IMR-90 (cell line): Measurements from ENCODE around the gene UBA7. TPM values are rescaled to one million over a fixed set of nuclear protein-coding genes. Genes with fewer than 3 reads are reported as not detected.

Source experiments
- ATAC-seq: fragments of 200-7000 bp; cut with Tn5 transposase; 2 replicates; pipeline ENCODE4 v1.9.1; 2020; ENCODE audit warnings: low read depth, mild to moderate bottlenecking, moderate library complexity
- BruUV-seq: library from RNA; stranded (reverse); fragments of 400-500 nt; replicated peaks from 2 replicates; lab custom pipeline; 2021; lab: Mats Ljungman, UMichigan
- CTCF ChIA-PET: fragments of 300-600 bp; formaldehyde crosslinking; extraction: SDS; loops from one replicate; lab custom pipeline; 2021; ENCODE audit warnings: antibody characterized with exemption; lab: Yijun Ruan, JAX
- POLR2A ChIA-PET: fragments of 300-600 bp; sonication (Branson Sonifier 250); formaldehyde crosslinking; loops from one replicate; lab custom pipeline; 2022; ENCODE audit warnings: antibody characterized with exemption; ENCODE audit not compliant: unreplicated experiment; lab: Charles Lee
- DNase-seq: peaks from one replicate; pipeline ENCODE4 v3.0.0; 2013
- H2AFZ ChIP-seq: replicated peaks from 2 replicates; pipeline ENCODE3; 2013; ENCODE audit warnings: low read length, mild to moderate bottlenecking; ENCODE audit not compliant: poor library complexity
- H2AK5ac ChIP-seq: 2 replicates; pipeline ENCODE4 v1.6.1; 2013; ENCODE audit warnings: low read depth, low read length, inconsistent platforms
- H2AK9ac ChIP-seq: replicated peaks from 2 replicates; pipeline ENCODE3; 2013; ENCODE audit warnings: mild to moderate bottlenecking, low read depth, low read length, moderate library complexity; ENCODE audit not compliant: poor library complexity
- H2BK120ac ChIP-seq: 2 replicates; pipeline ENCODE4 v1.6.1; 2013; ENCODE audit warnings: low read depth, low read length, inconsistent platforms
- H2BK15ac ChIP-seq: 3 replicates; pipeline ENCODE4 v1.6.1; 2013; ENCODE audit warnings: low read depth, low read length, inconsistent platforms
- H2BK20ac ChIP-seq: 2 replicates; pipeline ENCODE4 v1.6.1; 2013; ENCODE audit warnings: low read depth, mild to moderate bottlenecking, inconsistent platforms, low read length, moderate library complexity
- H2BK5ac ChIP-seq: 2 replicates; pipeline ENCODE4 v1.6.1; 2013; ENCODE audit warnings: mild to moderate bottlenecking, low read depth, low read length, inconsistent platforms; ENCODE audit not compliant: poor library complexity, severe bottlenecking
- H3K14ac ChIP-seq: replicated peaks from 2 replicates; pipeline ENCODE4 v1.6.1; 2013; ENCODE audit warnings: low read depth, low read length, inconsistent platforms
- H3K18ac ChIP-seq: 2 replicates; pipeline ENCODE4 v1.6.1; 2013; ENCODE audit warnings: low read depth, low read length, control low read depth
- H3K23ac ChIP-seq: 2 replicates; pipeline ENCODE4 v1.6.1; 2013; ENCODE audit warnings: low read depth, low read length, inconsistent platforms
- H3K27ac ChIP-seq: 2 replicates; pipeline ENCODE4 v1.5.1; 2013; ENCODE audit warnings: mild to moderate bottlenecking, control low read depth, low read length; ENCODE audit not compliant: insufficient read depth
- H3K27me3 ChIP-seq: 2 replicates; pipeline ENCODE4 v1.6.1; 2013; ENCODE audit warnings: low read length; ENCODE audit not compliant: control insufficient read depth, insufficient read depth
- H3K36me3 ChIP-seq: 2 replicates; pipeline ENCODE4 v1.6.1; 2013; ENCODE audit warnings: low read length, mixed read lengths; ENCODE audit not compliant: control insufficient read depth, insufficient read depth
- H3K4ac ChIP-seq: 2 replicates; pipeline ENCODE4 v1.6.1; 2013; ENCODE audit warnings: low read depth, low read length, inconsistent platforms
- H3K4me1 ChIP-seq: 2 replicates; pipeline ENCODE4 v1.6.1; 2013; ENCODE audit warnings: low read length, mixed read lengths; ENCODE audit not compliant: control insufficient read depth, insufficient read depth
- H3K4me2 ChIP-seq: 2 replicates; pipeline ENCODE4 v1.6.1; 2013; ENCODE audit warnings: low read depth, mild to moderate bottlenecking, control low read depth, low read length, moderate library complexity
- H3K4me3 ChIP-seq: 2 replicates; pipeline ENCODE4 v1.5.1; 2013; ENCODE audit warnings: low read depth, mild to moderate bottlenecking, control low read depth, low read length, moderate library complexity; ENCODE audit not compliant: insufficient read depth
- H3K56ac ChIP-seq: 2 replicates; pipeline ENCODE4 v1.6.1; 2013; ENCODE audit warnings: low read length, inconsistent platforms; ENCODE audit not compliant: insufficient read depth; ENCODE audit errors: extremely low read depth
- H3K79me1 ChIP-seq, 2 experiments: 2 replicates each; pipeline ENCODE4 v1.6.1; 2013; ENCODE audit warnings: low read length in 2 of 2, inconsistent platforms in 1 of 2, low read depth in 1 of 2
- H3K9ac ChIP-seq: 2 replicates; pipeline ENCODE4 v1.6.1; 2013; ENCODE audit warnings: low read depth, low read length, control low read depth
- H3K9me1 ChIP-seq: 2 replicates; pipeline ENCODE4 v1.6.1; 2013; ENCODE audit warnings: low read length, inconsistent platforms; ENCODE audit not compliant: insufficient read depth
- H3K9me3 ChIP-seq: 2 replicates; pipeline ENCODE4 v1.6.1; 2013; ENCODE audit warnings: low read length; ENCODE audit not compliant: control insufficient read depth, insufficient read depth
- H4K20me1 ChIP-seq: 2 replicates; pipeline ENCODE4 v1.6.1; 2013; ENCODE audit warnings: low read length, inconsistent platforms; ENCODE audit not compliant: insufficient read depth
- H4K5ac ChIP-seq: 2 replicates; pipeline ENCODE4 v1.6.1; 2013; ENCODE audit warnings: mild to moderate bottlenecking, low read depth, low read length, control low read depth
- H4K8ac ChIP-seq, 2 experiments: 2 replicates each; pipeline ENCODE4 v1.6.1; 2013; ENCODE audit warnings: low read depth in 2 of 2, low read length in 2 of 2, control low read depth in 1 of 2, inconsistent platforms in 1 of 2
- H4K91ac ChIP-seq: 2 replicates; pipeline ENCODE4 v1.6.1; 2013; ENCODE audit warnings: low read depth, low read length, inconsistent platforms; ENCODE audit not compliant: insufficient read depth
- BHLHE40 ChIP-seq: fragments of 150-350 bp; IDR thresholded peaks from 2 replicates; pipeline ENCODE4 v1.6.1; 2016; ENCODE audit warnings: mild to moderate bottlenecking, low read depth, low read length
- CHD1 ChIP-seq: IDR thresholded peaks from 2 replicates; pipeline ENCODE4 v1.6.1; 2012; ENCODE audit warnings: low read depth, low read length, improper control_type of control experiment
- FOS ChIP-seq: fragments of 150-350 bp; IDR thresholded peaks from 2 replicates; pipeline ENCODE4 v1.6.1; 2016; ENCODE audit warnings: low read depth, low read length
- RFX5 ChIP-seq: IDR thresholded peaks from 2 replicates; pipeline ENCODE4 v1.8.0; 2012; ENCODE audit warnings: low read depth, mild to moderate bottlenecking, low read length, moderate library complexity
- WGBS, 2 experiments: methylation state at CpG; one replicate each; pipeline versions ENCODE4 v1.1.5 to v1.1.7; 2013; ENCODE audit warnings: missing lambda C conversion rate in 2 of 2; ENCODE audit not compliant: insufficient read length in 1 of 2; ENCODE audit errors: extremely low coverage in 2 of 2; 5-methylcytosine and 5-hydroxymethylcytosine counted together
- dilution Hi-C: fragments of 300-500 bp; cut with HindIII; formaldehyde crosslinking; loops from one replicate; pipeline ENCODE4 v1.14.3; 2018; ENCODE audit warnings: low sequenced_read_pairs; ENCODE audit not compliant: unreplicated experiment
- in situ Hi-C: fragments of 300-500 bp; cut with MboI; formaldehyde crosslinking; loops from 3 replicates; pipeline ENCODE4 v1.14.3; 2019; ENCODE audit warnings: low sequenced_read_pairs, inconsistent platforms, mixed read lengths
- intact Hi-C: fragments of 100-400 bp; cut with micrococcal nuclease; formaldehyde crosslinking; loops from 2 replicates; pipeline ENCODE4 v1.10.0; 2022
- polyA plus RNA-seq, 3 experiments: library from polyadenylated mRNA; depleted of rRNA; stranded (reverse); fragments of >200 nt; gene quantifications; 2 replicates each; pipeline ENCODE4 v1.2.3, GENCODE V29; 2012; ENCODE audit warnings: low replicate concordance in 1 of 3
- total RNA-seq: library from RNA; depleted of rRNA; stranded (reverse); fragments of >200 nt; gene quantifications from 2 replicates; pipeline ENCODE4 v1.2.3, GENCODE V29; 2012
- TF ChIP-seq, protein P1 (sequence below): fragments of 150-350 bp; IDR thresholded peaks from 2 replicates; pipeline ENCODE4 v1.6.1; 2017; ENCODE audit warnings: mild to moderate bottlenecking, antibody characterized with exemption, low read length, low read depth
- TF ChIP-seq, protein P2 (sequence below): fragments of 150-350 bp; IDR thresholded peaks from 2 replicates; pipeline ENCODE4 v1.6.1; 2016; ENCODE audit warnings: low read depth, mild to moderate bottlenecking, low read length, moderate library complexity, borderline replicate concordance

Gene UBA7
- total and polyA plus RNA-seq, 2 of the 4 experiments (the other 2 are of a cell fraction), result 18.6 to 57.8 TPM

DNA sequence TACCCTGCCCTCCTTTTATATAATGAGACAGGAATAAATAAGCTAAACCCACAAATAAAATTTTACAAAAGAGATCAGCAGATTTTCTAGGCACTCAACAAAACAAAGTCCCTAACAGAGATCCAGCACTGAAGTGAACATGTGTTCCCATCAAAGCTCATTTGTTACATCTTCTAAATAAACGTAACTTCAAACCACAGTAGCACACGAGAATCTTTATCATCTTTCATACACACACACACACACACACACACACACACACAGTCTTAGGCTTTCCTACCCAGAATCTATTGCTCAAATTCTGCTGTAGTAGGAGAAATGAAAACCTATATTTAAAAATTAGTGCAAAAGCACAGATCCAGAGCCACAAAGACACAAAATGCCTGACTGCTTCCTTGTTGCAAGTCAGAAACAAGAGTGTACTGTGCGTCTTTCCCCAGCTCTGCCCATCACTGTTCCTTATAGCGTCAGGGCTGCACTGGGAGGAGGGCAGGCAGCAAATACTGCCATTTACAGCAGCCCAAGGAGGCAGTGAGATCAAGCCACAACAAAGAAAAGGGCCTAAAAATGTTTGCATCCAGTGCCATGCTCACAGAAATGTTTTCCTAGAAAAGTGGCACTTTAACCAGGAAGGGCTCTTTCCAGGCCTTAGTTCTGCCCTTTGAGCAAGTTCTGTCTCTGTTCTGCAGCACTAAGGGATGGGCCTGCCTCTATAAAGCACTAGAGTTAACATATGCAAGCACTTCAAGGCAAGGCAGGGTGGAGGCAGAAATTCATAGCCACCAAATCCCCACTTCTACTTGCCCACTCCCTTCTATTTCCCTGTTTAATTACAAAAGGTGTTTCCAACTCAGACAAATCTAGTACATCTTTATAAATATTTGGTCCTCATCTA lies 33.4 kb downstream of the UBA7 start:
- Histone ChIP-seq H3K79me1 (peaks cover 9 to 79% of the 10 kb centered on the region in 2 experiments), H4K5ac (no peak overlapping the region), H3K14ac (no peak overlapping the region), H3K9ac (no peak overlapping the region; the same call in 1 of the 2 replicates), H2BK20ac (no peak overlapping the region), H2BK120ac (no peak overlapping the region), H3K27ac (peak overlapping the region; percentile 25; the same call in 1 of the 2 replicates), H3K27me3 (no peaks in the 10 kb centered on the region), H3K4ac (no peak overlapping the region), H2AK5ac (no peak overlapping the region), H3K56ac (no peak overlapping the region), H3K9me1 (peaks cover 11% of the 10 kb centered on the region), H4K8ac (no peak overlapping the region), H4K91ac (no peak overlapping the region), H3K4me3 (no peak overlapping the region), H3K4me1 (peaks cover 10% of the 10 kb centered on the region), H2AK9ac (no peak overlapping the region), H3K4me2 (peak overlapping the region; percentile 37; the same call in 1 of the 2 replicates), H3K36me3 (peaks cover 12% of the 10 kb centered on the region), H4K20me1 (peaks cover 50% of the 10 kb centered on the region), H3K23ac (no peak overlapping the region), H3K9me3 (no peaks in the 10 kb centered on the region), H2BK5ac (no peak overlapping the region), H2AFZ (no peak overlapping the region), H2BK15ac (no peak overlapping the region), H3K18ac (no peak overlapping the region)
- dilution Hi-C loops, result no loop called here
- WGBS, 2 experiments, result 80% methylated on average over 1 of the region's 4 CpGs; no CpG with 5 or more reads in 1 of the 2 experiments
- CTCF ChIA-PET, result no interaction called here
- intact Hi-C loops, result no loop called here
- in situ Hi-C loops, result no loop called here
- TF ChIP-seq FOS (no peak), RFX5 (no peak), BHLHE40 (no peak), CHD1 (no peak)
- TF ChIP-seq, protein P1, sequence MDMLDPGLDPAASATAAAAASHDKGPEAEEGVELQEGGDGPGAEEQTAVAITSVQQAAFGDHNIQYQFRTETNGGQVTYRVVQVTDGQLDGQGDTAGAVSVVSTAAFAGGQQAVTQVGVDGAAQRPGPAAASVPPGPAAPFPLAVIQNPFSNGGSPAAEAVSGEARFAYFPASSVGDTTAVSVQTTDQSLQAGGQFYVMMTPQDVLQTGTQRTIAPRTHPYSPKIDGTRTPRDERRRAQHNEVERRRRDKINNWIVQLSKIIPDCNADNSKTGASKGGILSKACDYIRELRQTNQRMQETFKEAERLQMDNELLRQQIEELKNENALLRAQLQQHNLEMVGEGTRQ, result no peak
- TF ChIP-seq, protein P2, sequence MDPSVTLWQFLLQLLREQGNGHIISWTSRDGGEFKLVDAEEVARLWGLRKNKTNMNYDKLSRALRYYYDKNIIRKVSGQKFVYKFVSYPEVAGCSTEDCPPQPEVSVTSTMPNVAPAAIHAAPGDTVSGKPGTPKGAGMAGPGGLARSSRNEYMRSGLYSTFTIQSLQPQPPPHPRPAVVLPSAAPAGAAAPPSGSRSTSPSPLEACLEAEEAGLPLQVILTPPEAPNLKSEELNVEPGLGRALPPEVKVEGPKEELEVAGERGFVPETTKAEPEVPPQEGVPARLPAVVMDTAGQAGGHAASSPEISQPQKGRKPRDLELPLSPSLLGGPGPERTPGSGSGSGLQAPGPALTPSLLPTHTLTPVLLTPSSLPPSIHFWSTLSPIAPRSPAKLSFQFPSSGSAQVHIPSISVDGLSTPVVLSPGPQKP, result no peak
- ATAC-seq, result peak; percentile 30
- POLR2A ChIA-PET, result interaction anchor here (0.6 kb wide), 1 partner anchor 28 kb away, joined by 9 read pairs; no protein-coding TSS in a partner anchor
- peak; percentile 43 for DNase-seq
- no TSS peak for BruUV-seq
